Activated B cell treated with CpG ODN at 0.5 μM for 24 hours (primary cell): Measurements from ENCODE around the gene PRKN. TPM values are rescaled to one million over a fixed set of nuclear protein-coding genes. Genes with fewer than 3 reads are reported as not detected.

Experiments
- ATAC-seq: fragments of 200-7000 bp; cut with Tn5 transposase; one replicate; pipeline ENCODE4 v1.10.0; 2021; ENCODE audit warnings: low read depth, mild to moderate bottlenecking, moderate library complexity
- CTCF ChIA-PET: fragments of 350-600 bp; sonication (Branson Sonifier 250); formaldehyde crosslinking; loops from one replicate; lab custom pipeline; 2021; ENCODE audit warnings: antibody characterized with exemption; lab: Charles Lee
- POLR2A ChIA-PET: fragments of 350-600 bp; sonication (Branson Sonifier 250); formaldehyde crosslinking; loops from one replicate; lab custom pipeline; 2021; ENCODE audit warnings: antibody characterized with exemption; lab: Charles Lee
- DNase-seq: peaks from one replicate; pipeline ENCODE4 v3.0.0; 2022
- H3K27ac Mint-ChIP-seq: one replicate; pipeline ENCODE4 v1.8.0; 2020; ENCODE audit warnings: mixed read lengths
- H3K27me3 Mint-ChIP-seq: one replicate; pipeline ENCODE4 v1.8.0; 2021; ENCODE audit warnings: mixed read lengths
- H3K36me3 Mint-ChIP-seq: one replicate; pipeline ENCODE4 v1.8.0; 2021; ENCODE audit warnings: low read depth, mixed read lengths
- H3K4me1 Mint-ChIP-seq: one replicate; pipeline ENCODE4 v1.8.0; 2021; ENCODE audit warnings: mixed read lengths
- H3K4me3 Mint-ChIP-seq: one replicate; pipeline ENCODE4 v1.8.0; 2020; ENCODE audit warnings: mild to moderate bottlenecking, mixed read lengths
- H3K9me3 Mint-ChIP-seq: one replicate; pipeline ENCODE4 v1.8.0; 2020; ENCODE audit warnings: mixed read lengths
- intact Hi-C: fragments of 100-400 bp; cut with micrococcal nuclease; formaldehyde crosslinking; loops from one replicate; pipeline ENCODE4 v1.15.1; 2024
- total RNA-seq: library from RNA; stranded (reverse); gene quantifications from 2 replicates; pipeline ENCODE4 v1.2.3, GENCODE V29; 2022
- TF ChIP-seq, protein P1 (sequence below): fragments of 200-600 bp; IDR thresholded peaks from one replicate; pipeline ENCODE4 v1.8.0; 2022; ENCODE audit warnings: antibody characterized with exemption, mild to moderate bottlenecking

PRKN gene
- total RNA-seq, 1 donor from 2014 or later, result 2.3 TPM

DNA sequence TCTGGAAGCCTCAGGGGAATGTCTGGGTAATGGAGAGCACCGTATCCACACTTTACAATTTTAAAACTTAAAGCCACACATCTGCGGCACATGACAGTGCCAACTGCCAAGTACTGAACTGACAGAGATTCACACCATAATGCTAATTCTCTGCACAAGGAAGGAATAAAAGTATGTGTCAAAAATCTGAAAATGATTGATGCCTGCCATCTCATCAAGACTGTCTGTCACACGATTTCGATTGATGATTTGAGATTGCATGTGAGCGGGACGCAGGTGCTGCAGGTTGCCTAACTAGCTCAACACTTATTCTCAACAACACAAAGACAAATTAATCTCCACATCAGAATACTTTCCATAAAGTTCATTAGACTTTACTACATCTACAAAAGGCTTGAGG is 391.2 kb downstream of the PRKN start:
- H3K36me3 Mint-ChIP-seq, result no peaks in the 10 kb centered on the region
- H3K27ac Mint-ChIP-seq, result no peak overlapping the region
- ChIA-PET POLR2A (no interaction called here), CTCF (no interaction called here)
- H3K27me3 Mint-ChIP-seq, result no peaks in the 10 kb centered on the region
- H3K4me1 Mint-ChIP-seq, result no peaks in the 10 kb centered on the region
- intact Hi-C loops, result no loop called here
- H3K9me3 Mint-ChIP-seq, result peaks cover 4% of the 10 kb centered on the region
- TF ChIP-seq, protein P1, sequence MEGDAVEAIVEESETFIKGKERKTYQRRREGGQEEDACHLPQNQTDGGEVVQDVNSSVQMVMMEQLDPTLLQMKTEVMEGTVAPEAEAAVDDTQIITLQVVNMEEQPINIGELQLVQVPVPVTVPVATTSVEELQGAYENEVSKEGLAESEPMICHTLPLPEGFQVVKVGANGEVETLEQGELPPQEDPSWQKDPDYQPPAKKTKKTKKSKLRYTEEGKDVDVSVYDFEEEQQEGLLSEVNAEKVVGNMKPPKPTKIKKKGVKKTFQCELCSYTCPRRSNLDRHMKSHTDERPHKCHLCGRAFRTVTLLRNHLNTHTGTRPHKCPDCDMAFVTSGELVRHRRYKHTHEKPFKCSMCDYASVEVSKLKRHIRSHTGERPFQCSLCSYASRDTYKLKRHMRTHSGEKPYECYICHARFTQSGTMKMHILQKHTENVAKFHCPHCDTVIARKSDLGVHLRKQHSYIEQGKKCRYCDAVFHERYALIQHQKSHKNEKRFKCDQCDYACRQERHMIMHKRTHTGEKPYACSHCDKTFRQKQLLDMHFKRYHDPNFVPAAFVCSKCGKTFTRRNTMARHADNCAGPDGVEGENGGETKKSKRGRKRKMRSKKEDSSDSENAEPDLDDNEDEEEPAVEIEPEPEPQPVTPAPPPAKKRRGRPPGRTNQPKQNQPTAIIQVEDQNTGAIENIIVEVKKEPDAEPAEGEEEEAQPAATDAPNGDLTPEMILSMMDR, result no peak
- ATAC-seq (no peak), DNase-seq (no peak)
- no peak overlapping the region for H3K4me3 Mint-ChIP-seq

DNA sequence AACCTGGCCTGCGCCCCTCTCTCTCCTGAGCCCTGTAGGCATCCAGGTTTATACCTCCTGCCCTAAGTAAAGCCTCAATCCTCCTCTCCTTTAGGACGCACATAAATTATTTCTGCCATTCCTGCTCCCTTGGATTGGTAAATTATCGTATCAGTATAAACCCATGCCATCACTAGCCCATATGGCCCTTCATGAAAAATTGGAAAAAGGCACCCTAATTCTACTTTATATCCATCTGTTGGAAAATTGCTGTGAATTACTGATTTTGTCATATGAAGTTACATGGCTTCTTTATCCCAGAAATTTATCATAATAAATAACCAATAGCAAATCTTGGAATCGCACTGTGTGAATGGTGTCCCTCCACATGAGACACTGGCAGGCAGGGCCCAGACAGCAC is 395.2 kb downstream of the PRKN start:
- no peak for ATAC-seq
- TF ChIP-seq, protein P1, result no peak
- H3K4me1 Mint-ChIP-seq, result no peaks in the 10 kb centered on the region
- ChIA-PET POLR2A (no interaction called here), CTCF (no interaction called here)
- no peaks in the 10 kb centered on the region for H3K27me3 Mint-ChIP-seq
- intact Hi-C loops, result no loop called here
- H3K36me3 Mint-ChIP-seq, result no peaks in the 10 kb centered on the region
- H3K4me3 Mint-ChIP-seq, result no peak overlapping the region
- H3K9me3 Mint-ChIP-seq, result peaks cover 4% of the 10 kb centered on the region
- H3K27ac Mint-ChIP-seq, result no peak overlapping the region
- DNase-seq, result no peak

DNA sequence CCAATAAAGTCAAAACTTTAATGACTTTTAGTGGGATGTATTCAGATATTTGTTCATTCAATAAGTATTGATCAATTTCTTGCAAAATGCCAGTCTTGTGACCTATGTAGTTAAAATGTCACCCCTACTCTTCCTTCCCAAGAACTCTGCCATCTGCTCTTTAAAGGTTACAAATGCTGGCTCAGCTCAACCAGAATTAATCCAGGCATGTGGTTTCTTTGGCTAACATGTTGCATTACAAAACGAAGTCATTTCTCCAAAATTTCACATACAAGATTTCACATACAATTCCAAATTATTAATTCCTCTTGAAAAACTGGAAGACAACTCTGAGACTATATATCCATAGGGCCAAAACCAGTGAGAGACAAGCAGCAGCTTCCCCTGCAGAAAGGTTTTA is 395.7 kb downstream of the PRKN start:
- POLR2A ChIA-PET, result no interaction called here
- intact Hi-C loops, result no loop called here

DNA sequence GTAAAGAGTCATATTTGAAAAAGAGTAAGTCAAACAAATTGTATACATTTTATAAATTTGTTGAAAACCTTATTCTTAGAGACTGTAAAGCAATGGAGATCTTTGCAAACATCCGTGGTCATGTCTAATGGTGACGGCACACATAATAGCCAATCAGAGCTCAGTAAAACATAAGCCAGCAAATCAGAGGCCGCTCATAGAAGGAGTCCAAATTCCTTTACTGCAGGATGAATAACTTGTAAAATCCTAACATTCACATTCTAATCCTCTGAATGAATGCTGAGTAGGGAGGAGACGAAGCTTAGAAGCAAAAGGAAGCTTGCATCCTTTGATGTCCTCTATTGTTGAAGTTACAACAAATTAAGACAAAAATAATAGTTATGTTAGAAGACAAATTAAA is 401.7 kb downstream of the PRKN start:
- no peaks in the 10 kb centered on the region for H3K27me3 Mint-ChIP-seq
- CTCF ChIA-PET, result no interaction called here
- H3K36me3 Mint-ChIP-seq, result no peaks in the 10 kb centered on the region
- TF ChIP-seq, protein P1, result no peak
- no peak overlapping the region for H3K4me3 Mint-ChIP-seq
- POLR2A ChIA-PET, result no interaction called here
- DNase-seq (no peak), ATAC-seq (no peak)
- peaks cover 9% of the 10 kb centered on the region for H3K9me3 Mint-ChIP-seq
- no peaks in the 10 kb centered on the region for H3K4me1 Mint-ChIP-seq
- intact Hi-C loops, result no loop called here
- no peak overlapping the region for H3K27ac Mint-ChIP-seq

More for the DNA sequence above, 395.7 kb downstream of the PRKN start:
- Mint-ChIP-seq H3K4me1 (no peaks in the 10 kb centered on the region), H3K36me3 (no peaks in the 10 kb centered on the region), H3K27me3 (no peaks in the 10 kb centered on the region), H3K27ac (no peak overlapping the region), H3K4me3 (no peak overlapping the region), H3K9me3 (peaks cover 4% of the 10 kb centered on the region)
- no peak for DNase-seq
- ATAC-seq, result no peak
- CTCF ChIA-PET, result no interaction called here
- TF ChIP-seq, protein P1, result no peak

DNA sequence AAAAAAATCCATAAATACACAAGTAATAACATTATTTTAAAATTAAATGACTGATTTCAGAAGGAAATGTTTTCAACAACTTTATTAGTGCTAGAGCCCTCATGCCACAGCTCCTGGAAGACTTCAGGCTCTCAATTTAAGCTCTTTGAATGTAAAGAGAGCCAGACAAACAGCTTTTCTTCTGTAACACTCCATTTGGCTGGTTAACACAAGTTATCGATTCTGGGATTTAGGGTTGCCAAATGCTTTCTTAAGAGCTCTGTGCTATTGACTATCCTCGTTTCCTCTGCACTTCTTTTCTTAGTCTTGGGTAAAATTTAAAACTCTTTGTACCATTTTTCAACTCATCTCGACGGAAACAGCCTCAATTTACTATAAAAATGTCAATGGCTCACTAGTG is 402.5 kb downstream of the PRKN start:
- TF ChIP-seq, protein P1, result no peak
- POLR2A ChIA-PET, result no interaction called here
- H3K27ac Mint-ChIP-seq, result no peak overlapping the region
- no peak overlapping the region for H3K4me3 Mint-ChIP-seq
- no peak for ATAC-seq
- H3K9me3 Mint-ChIP-seq, result peaks cover 8% of the 10 kb centered on the region
- no peaks in the 10 kb centered on the region for H3K4me1 Mint-ChIP-seq
- no peaks in the 10 kb centered on the region for H3K36me3 Mint-ChIP-seq
- no peaks in the 10 kb centered on the region for H3K27me3 Mint-ChIP-seq
- no peak for DNase-seq
- intact Hi-C loops, result no loop called here
- CTCF ChIA-PET, result no interaction called here
